H1 (cell line): ENCODE results near the gene RPS6KL1. TPM values are rescaled to one million over a fixed set of nuclear protein-coding genes. Genes with fewer than 3 reads are reported as not detected.

Experiments
- CEBPB ChIP-seq: IDR thresholded peaks from 2 replicates; pipeline ENCODE4 v1.6.1; 2012; ENCODE audit warnings: low read depth, low read length
- EGR1 ChIP-seq: IDR thresholded peaks from 2 replicates; pipeline ENCODE4 v1.6.1; 2011; ENCODE audit warnings: low read depth, low read length, borderline replicate concordance
- EZH2 ChIP-seq: fragments of 200-600 bp; sonication (generic); IDR thresholded peaks from 2 replicates; pipeline ENCODE4 v1.7.1; 2012; ENCODE audit warnings: low read depth, mild to moderate bottlenecking, moderate library complexity, low read length, inconsistent platforms; ENCODE audit not compliant: severe bottlenecking
- JUN ChIP-seq: IDR thresholded peaks from 2 replicates; pipeline ENCODE4 v1.6.1; 2011; ENCODE audit warnings: low read depth, mild to moderate bottlenecking, improper control_type of control experiment, low read length
- POLR2AphosphoS5 ChIP-seq: IDR thresholded peaks from 2 replicates; pipeline ENCODE4 v1.6.1; 2011; ENCODE audit warnings: low read depth, low read length
- TAF1 ChIP-seq: IDR thresholded peaks from 2 replicates; pipeline ENCODE4 v1.6.1; 2011; ENCODE audit warnings: mild to moderate bottlenecking, low read depth, low read length
- TBP ChIP-seq: IDR thresholded peaks from 2 replicates; pipeline ENCODE4 v1.6.1; 2011; ENCODE audit warnings: low read depth, low read length, improper control_type of control experiment
- YY1 ChIP-seq: IDR thresholded peaks from 2 replicates; pipeline ENCODE4 v1.6.1; 2011; ENCODE audit warnings: low read depth, mild to moderate bottlenecking, low read length
- polyA plus RNA-seq, 7 experiments: library from polyadenylated mRNA; depleted of rRNA in 3 of 7; stranded (reverse) in 5 of 7; unstranded in 2 of 7; fragments of >200 nt in 5 of 7; fragments of 200-250 nt in 2 of 7; gene quantifications; 1 replicate in 5 of 7; 2 replicates in 1 of 7; 4 replicates in 1 of 7; pipeline versions ENCODE4 v1.2.1 to v1.2.3, GENCODE V29; 2011 to 2013; ENCODE audit warnings: missing spikeins in 2 of 7, mixed read lengths in 2 of 7
- total RNA-seq: library from RNA; stranded (reverse); fragmentation: NEBNext Ultra II Directional; extraction: Animal tissue kit (Norgen Biotek cat#: 25700); gene quantifications from 2 replicates; pipeline ENCODE4 v1.2.1, GENCODE V29; 2021

The RPS6KL1 gene
- total and polyA plus RNA-seq, 2 of the 8 experiments (the other 6 are each of a cell fraction or from before 2014, with no cell fraction given): 9.8 to 13.8 TPM

DNA sequence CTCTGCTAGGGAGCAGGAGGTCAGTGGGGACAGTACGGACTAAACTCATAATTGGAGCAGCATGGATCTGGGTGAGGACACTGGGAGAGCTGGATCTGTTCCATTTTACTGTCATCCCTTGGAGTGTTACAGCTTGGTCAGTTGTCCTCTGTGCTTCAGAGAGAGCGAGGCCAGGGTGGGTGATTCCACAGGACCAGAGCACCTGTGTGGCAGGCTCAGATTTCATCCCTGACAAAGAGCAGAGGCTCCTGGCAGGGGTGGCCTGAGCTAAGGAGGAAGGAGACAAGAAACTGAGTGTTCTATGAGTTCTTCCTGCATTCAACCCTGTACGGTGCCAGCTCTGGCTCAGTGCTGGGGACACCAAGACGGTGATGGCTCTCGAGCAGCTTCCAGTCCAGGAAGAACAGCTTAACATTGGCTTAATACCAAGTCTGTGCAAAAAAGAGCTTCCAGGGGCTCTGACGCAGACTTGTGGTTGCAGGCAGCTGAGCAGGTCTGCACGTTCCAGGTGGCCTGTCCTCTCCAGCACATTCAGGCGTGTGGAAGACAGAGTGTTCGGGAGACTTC is 40.7 kb upstream of the RPS6KL1 start (continued):
- TF ChIP-seq YY1 (no peak), POLR2AphosphoS5 (no peak), EZH2 (no peak), TBP (no peak), EGR1 (no peak), CEBPB (no peak), JUN (no peak), TAF1 (no peak)
